ENCODE measurements around the gene PPT2. TPM values are rescaled to one million over a fixed set of nuclear protein-coding genes. Genes with fewer than 3 reads are reported as not detected.
A peak's percentile ranks its signal among the peaks of the same experiment; 100 is the strongest.

PPT2 gene
- polyA plus RNA-seq, 1 experiment = 31.9 TPM

DNA sequence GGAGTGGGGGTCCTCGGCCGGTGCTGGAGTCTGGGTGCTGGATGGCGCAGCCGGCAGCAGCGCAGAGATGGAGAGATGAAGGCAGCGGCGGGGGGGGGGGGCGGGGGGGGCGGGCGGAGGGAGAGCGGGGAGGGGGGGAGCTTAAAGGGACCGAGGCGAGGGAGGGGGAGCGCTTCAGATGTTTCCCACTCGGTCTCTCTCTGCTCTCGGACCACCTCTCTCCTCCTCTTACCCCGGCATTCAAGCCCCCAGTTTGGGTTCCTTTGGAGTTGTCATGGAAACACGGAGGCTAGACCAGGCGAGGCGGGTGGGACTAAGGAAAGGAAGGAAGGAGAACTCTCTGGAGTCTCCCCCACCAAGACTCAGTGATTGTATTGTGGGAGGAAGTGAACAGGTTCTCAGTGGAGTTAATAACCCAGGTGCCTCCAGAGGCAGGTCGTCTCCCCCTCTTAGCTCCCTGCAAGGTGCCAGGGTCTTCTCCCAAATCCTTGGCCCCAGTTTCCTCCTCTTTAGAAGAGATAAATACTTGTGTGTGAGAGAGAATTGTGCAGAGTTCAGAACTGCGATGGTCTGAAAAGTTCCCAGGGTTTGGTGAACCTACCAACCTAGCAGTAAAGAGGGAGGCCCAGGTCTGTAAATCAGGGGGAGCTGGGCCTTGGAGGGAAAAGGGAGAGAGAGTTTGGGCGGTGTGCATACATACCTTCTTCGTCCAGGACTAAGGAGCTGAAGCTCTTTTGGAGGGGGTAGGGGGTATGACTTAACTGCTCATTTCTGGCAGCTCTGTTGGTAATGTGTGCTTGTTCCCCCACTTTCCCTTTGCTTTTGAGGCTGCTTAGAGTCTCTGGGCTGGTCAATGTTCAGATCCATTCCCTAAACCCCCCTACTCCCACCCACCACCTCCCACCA, 1.8 kb upstream of the PPT2 start, which contains the start of gene PRRT1:
Gene PRRT1 (minus strand): TSS at position 77 of the 906 bp plus-strand sequence. CDS start 112 bp downstream, outside the sequence.
- Histone ChIP-seq H3K27me3 (ENCODE audit: control insufficient read depth, insufficient read depth, low read length) (no peaks in the 10 kb centered on the region), H3K36me3 (ENCODE audit: control insufficient read depth, insufficient read depth, low read length) (peaks cover 8% of the 10 kb centered on the region), H3K4me3 (ENCODE audit: low read depth, low read length) (peak within 1 kb of the TSS; percentile 71)
- TF ChIP-seq, protein P1, sequence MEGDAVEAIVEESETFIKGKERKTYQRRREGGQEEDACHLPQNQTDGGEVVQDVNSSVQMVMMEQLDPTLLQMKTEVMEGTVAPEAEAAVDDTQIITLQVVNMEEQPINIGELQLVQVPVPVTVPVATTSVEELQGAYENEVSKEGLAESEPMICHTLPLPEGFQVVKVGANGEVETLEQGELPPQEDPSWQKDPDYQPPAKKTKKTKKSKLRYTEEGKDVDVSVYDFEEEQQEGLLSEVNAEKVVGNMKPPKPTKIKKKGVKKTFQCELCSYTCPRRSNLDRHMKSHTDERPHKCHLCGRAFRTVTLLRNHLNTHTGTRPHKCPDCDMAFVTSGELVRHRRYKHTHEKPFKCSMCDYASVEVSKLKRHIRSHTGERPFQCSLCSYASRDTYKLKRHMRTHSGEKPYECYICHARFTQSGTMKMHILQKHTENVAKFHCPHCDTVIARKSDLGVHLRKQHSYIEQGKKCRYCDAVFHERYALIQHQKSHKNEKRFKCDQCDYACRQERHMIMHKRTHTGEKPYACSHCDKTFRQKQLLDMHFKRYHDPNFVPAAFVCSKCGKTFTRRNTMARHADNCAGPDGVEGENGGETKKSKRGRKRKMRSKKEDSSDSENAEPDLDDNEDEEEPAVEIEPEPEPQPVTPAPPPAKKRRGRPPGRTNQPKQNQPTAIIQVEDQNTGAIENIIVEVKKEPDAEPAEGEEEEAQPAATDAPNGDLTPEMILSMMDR (IDR thresholded peaks at IDR 0.05; ENCODE audit: insufficient read depth, low read depth, low read length) = no peak
- DNase-seq (ENCODE audit: low read depth) = no peak
- CTCF ChIA-PET = interaction anchor here (2.1 to 3.4 kb wide), 2 partner anchors 22 to 34 kb away, joined by 11 to 16 read pairs; partner anchors contain the start of gene FKBPL
- POLR2A ChIA-PET = interaction anchor here (0.6 kb wide), 2 partner anchors 234 to 1969 kb away, joined by 3 to 7 read pairs; no protein-coding TSS in a partner anchor

DNA sequence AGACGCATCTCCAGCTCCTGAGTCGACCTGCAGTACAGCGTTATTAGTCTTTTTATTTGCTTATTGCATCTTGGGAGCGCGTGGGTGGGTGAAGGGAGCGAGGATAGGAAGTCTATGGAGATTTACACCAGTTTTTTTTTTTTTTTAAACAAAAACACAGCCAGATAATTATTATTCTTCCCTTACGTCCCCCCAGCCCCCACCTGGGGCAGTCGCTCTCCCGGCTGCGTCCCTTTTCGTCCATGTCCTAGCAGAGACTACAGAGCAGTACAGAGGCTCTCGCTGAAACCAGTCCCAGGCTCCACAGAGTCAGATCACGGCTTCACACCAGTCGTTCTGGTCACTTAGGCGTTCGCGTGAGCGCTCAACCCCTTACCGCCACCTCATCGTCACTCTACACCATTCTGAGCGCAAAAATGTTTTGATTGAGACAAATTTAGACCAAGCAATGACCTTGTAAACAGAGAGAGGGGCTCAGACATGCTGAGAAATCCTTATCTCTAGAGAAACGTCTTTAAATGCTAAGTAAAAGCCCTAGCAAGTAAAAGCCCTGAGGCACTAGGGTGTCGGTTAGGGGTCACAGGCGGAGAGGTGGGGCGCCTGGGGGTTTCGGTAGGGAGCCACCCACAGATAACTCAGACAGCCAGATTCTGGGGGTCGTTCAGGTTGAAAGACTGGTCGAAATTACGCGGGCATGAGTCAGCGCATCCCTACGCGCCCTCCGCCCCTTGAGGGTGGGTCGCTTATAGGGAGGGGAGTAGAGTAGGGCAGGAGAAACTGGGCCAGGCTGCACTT, 975 bp upstream of the PPT2 start:
- POLR2A ChIA-PET = interaction anchor here (0.6 kb wide), 1 partner anchor 1637 kb away, joined by 7 read pairs; no protein-coding TSS in a partner anchor

DNA sequence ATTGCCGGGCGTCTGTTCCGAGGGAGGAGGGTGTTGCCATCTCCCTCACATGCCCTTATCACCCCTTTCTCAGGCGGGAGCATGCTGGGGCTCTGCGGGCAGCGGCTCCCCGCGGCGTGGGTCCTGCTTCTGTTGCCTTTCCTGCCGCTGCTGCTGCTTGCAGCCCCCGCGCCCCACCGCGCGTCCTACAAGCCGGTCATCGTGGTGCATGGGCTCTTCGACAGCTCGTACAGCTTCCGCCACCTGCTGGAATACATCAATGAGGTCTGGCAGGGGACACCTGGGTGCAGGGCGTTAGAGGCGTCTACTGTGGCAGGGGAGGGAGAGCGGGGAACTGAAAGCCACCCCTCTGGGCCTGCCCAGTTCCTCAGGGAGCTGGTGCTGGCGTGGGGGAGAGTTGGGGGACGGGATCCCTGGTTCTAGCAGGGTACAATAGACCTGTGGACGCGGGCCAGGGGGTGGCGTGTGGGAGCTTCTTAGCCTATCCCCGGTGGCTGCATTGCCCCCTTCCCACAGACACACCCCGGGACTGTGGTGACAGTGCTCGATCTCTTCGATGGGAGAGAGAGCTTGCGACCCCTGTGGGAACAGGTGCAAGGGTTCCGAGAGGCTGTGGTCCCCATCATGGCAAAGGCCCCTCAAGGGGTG, 697 bp downstream of the PPT2 start:
- TF ChIP-seq, protein P1 (IDR thresholded peaks at IDR 0.05; ENCODE audit: insufficient read depth, low read depth, low read length) = peak; percentile 67
- ChIA-PET POLR2A (interaction anchor here (0.6 kb wide), 1 partner anchor 11 kb away, joined by 3 read pairs; no protein-coding TSS in a partner anchor), CTCF (interaction anchor here (0.7 to 1.2 kb wide), 8 partner anchors 24 to 180 kb away, joined by 3 to 12 read pairs (median 3); partner anchors contain the start of genes ATF6B and FKBPL)

More for the DNA sequence above, 975 bp upstream of the PPT2 start:
- no peak for DNase-seq (ENCODE audit: low read depth)
- TF ChIP-seq, protein P1 (IDR thresholded peaks at IDR 0.05; ENCODE audit: insufficient read depth, low read depth, low read length) = no peak
- peaks cover 10% of the 10 kb centered on the region for H3K36me3 ChIP-seq (ENCODE audit: control insufficient read depth, insufficient read depth, low read length)
- CTCF ChIA-PET = interaction anchor here (2.1 to 3.4 kb wide), 2 partner anchors 23 to 35 kb away, joined by 11 to 16 read pairs; partner anchors contain the start of gene FKBPL
- H3K4me3 ChIP-seq (ENCODE audit: low read depth, low read length) = peak overlapping the region; percentile 71
- no peaks in the 10 kb centered on the region for H3K27me3 ChIP-seq (ENCODE audit: control insufficient read depth, insufficient read depth, low read length)

DNA sequence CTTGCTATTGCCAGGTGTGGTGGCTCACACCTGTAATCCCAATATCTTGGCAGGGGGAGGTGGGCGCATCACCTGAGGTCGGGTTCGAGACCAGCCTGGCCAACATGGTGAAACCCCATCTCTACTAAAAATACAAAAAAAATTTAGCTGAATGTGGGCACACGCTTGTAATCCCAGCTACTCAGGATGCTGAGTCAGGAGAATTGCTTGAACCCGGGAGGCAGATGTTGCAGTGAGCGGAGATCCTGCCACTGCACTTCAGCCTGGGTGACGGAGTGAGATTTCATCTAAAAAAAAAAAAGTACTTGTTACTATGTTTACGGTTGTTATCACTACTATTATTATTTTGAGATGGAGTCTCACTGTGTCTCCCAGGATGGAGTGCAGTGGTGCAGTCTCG, 3.0 kb downstream of the PPT2 start:
- TF ChIP-seq, protein P1 (IDR thresholded peaks at IDR 0.05; ENCODE audit: insufficient read depth, low read depth, low read length) = no peak
- H3K27me3 ChIP-seq (ENCODE audit: control insufficient read depth, insufficient read depth, low read length) = no peaks in the 10 kb centered on the region
- ChIA-PET POLR2A (no interaction called here), CTCF (no interaction called here)
- no peak for DNase-seq (ENCODE audit: low read depth)
- H3K36me3 ChIP-seq (ENCODE audit: control insufficient read depth, insufficient read depth, low read length) = peaks cover 7% of the 10 kb centered on the region
- no peak overlapping the region for H3K4me3 ChIP-seq (ENCODE audit: low read depth, low read length)

More for the DNA sequence above, 697 bp downstream of the PPT2 start:
- no peaks in the 10 kb centered on the region for H3K27me3 ChIP-seq (ENCODE audit: control insufficient read depth, insufficient read depth, low read length)
- DNase-seq (ENCODE audit: low read depth) = no peak
- H3K36me3 ChIP-seq (ENCODE audit: control insufficient read depth, insufficient read depth, low read length) = peaks cover 7% of the 10 kb centered on the region
- H3K4me3 ChIP-seq (ENCODE audit: low read depth, low read length) = peak overlapping the region; percentile 71
